ENCODE results near the gene AKAP8. TPM values are rescaled to one million over a fixed set of nuclear protein-coding genes. Genes with fewer than 3 reads are reported as not detected.

Gene AKAP8
- total RNA-seq, 1 experiment from 2014 or later, result 53.5 TPM

DNA sequence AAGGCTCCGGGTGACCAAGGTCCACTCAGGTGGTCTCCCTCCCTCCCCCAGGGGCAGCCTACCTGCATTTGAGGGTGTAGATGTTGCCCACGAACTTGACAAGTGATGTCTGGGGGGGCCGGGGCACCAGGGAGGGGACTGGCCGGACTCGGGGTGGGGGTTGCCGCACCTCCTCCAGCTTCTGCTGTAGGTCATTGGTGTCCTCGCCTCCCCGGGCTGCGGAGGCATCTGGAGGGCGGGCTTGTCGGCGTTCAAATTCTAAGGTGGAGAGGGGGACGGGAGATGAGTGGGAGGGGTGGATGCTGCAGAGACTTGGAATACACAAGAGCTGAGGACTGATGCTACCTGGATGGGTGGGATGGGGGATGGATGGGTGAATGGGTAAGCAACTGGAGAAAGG, 44.5 kb upstream of the AKAP8 start:
- Histone ChIP-seq H3K9me3 (no peaks in the 10 kb centered on the region), H3K27me3 (replicated peaks; ENCODE audit: control insufficient read depth, insufficient read depth, low read length) (no peaks in the 10 kb centered on the region), H3K36me3 (ENCODE audit: control insufficient read depth, insufficient read depth, low read length) (peaks cover 3% of the 10 kb centered on the region), H3K4me1 (no peaks in the 10 kb centered on the region), H3K4me3 (ENCODE audit: low read depth, low read length) (no peak overlapping the region)
- no peaks in the 10 kb centered on the region for H3K9me3 Mint-ChIP-seq (ENCODE audit: unreplicated experiment)
- no peak for DNase-seq
- H3K36me3 Mint-ChIP-seq (ENCODE audit: insufficient read depth, unreplicated experiment), result peaks cover 41% of the 10 kb centered on the region
- intact Hi-C loops (cut with micrococcal nuclease; ENCODE audit: unreplicated experiment), result no loop called here
- no peak overlapping the region for H3K4me3 Mint-ChIP-seq (ENCODE audit: unreplicated experiment)
- TF ChIP-seq, protein P1, sequence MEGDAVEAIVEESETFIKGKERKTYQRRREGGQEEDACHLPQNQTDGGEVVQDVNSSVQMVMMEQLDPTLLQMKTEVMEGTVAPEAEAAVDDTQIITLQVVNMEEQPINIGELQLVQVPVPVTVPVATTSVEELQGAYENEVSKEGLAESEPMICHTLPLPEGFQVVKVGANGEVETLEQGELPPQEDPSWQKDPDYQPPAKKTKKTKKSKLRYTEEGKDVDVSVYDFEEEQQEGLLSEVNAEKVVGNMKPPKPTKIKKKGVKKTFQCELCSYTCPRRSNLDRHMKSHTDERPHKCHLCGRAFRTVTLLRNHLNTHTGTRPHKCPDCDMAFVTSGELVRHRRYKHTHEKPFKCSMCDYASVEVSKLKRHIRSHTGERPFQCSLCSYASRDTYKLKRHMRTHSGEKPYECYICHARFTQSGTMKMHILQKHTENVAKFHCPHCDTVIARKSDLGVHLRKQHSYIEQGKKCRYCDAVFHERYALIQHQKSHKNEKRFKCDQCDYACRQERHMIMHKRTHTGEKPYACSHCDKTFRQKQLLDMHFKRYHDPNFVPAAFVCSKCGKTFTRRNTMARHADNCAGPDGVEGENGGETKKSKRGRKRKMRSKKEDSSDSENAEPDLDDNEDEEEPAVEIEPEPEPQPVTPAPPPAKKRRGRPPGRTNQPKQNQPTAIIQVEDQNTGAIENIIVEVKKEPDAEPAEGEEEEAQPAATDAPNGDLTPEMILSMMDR (IDR thresholded peaks at IDR 0.05; ENCODE audit: insufficient read depth in 1 of 2, low read depth in 1 of 2, low read length in 1 of 2, severe bottlenecking in 1 of 2, unreplicated experiment in 1 of 2), result no peak
- ChIA-PET CTCF (no interaction called here), POLR2A (interaction anchor here (0.6 kb wide), 1 partner anchor 9 kb away, joined by 3 read pairs; no protein-coding TSS in a partner anchor)
- BruUV-seq (replicated peaks), result no TSS peak
- no peak overlapping the region for H3K27ac Mint-ChIP-seq (ENCODE audit: unreplicated experiment)
- no peaks in the 10 kb centered on the region for H3K4me1 Mint-ChIP-seq (ENCODE audit: low read depth, unreplicated experiment)
- no peaks in the 10 kb centered on the region for H3K27me3 Mint-ChIP-seq (ENCODE audit: insufficient read depth, unreplicated experiment)

DNA sequence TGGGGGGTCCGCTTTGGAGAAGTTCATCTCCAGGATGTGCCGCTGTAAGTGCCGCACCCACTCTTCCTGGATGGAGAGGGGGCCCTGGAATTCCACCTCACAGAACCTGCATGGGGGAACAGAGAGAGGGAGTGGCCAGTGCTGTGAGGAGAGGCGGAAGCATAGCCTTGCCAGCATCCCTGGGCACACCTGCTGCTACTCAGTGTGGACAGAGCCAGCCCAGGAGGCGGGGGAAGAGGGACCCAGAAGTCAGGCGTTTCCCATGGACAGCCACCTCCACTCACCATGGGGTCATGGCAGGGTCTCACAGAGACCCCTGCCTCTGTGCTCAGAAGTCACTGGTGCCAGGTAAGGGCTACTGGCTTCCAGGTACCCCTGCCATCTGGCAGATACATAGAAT, 43.5 kb upstream of the AKAP8 start:
- H3K9me3 Mint-ChIP-seq (ENCODE audit: unreplicated experiment), result no peaks in the 10 kb centered on the region
- H3K9me3 ChIP-seq, result no peaks in the 10 kb centered on the region
- H3K4me1 ChIP-seq, result no peaks in the 10 kb centered on the region
- no peak overlapping the region for H3K4me3 ChIP-seq (ENCODE audit: low read depth, low read length)
- H3K27me3 ChIP-seq (replicated peaks; ENCODE audit: control insufficient read depth, insufficient read depth, low read length), result no peaks in the 10 kb centered on the region
- peaks cover 2% of the 10 kb centered on the region for H3K4me1 Mint-ChIP-seq (ENCODE audit: low read depth, unreplicated experiment)
- no peak overlapping the region for H3K4me3 Mint-ChIP-seq (ENCODE audit: unreplicated experiment)
- H3K27me3 Mint-ChIP-seq (ENCODE audit: insufficient read depth, unreplicated experiment), result no peaks in the 10 kb centered on the region
- DNase-seq, result no peak
- H3K36me3 ChIP-seq (ENCODE audit: control insufficient read depth, insufficient read depth, low read length), result peaks cover 3% of the 10 kb centered on the region
- CTCF ChIA-PET, result no interaction called here
- TF ChIP-seq, protein P1 (IDR thresholded peaks at IDR 0.05; ENCODE audit: insufficient read depth in 1 of 2, low read depth in 1 of 2, low read length in 1 of 2, severe bottlenecking in 1 of 2, unreplicated experiment in 1 of 2), result no peak
- POLR2A ChIA-PET, result no interaction called here
- H3K36me3 Mint-ChIP-seq (ENCODE audit: insufficient read depth, unreplicated experiment), result peaks cover 51% of the 10 kb centered on the region
- BruUV-seq (replicated peaks), result no TSS peak
- intact Hi-C loops (cut with micrococcal nuclease; ENCODE audit: unreplicated experiment), result no loop called here
- no peak overlapping the region for H3K27ac Mint-ChIP-seq (ENCODE audit: unreplicated experiment)

DNA sequence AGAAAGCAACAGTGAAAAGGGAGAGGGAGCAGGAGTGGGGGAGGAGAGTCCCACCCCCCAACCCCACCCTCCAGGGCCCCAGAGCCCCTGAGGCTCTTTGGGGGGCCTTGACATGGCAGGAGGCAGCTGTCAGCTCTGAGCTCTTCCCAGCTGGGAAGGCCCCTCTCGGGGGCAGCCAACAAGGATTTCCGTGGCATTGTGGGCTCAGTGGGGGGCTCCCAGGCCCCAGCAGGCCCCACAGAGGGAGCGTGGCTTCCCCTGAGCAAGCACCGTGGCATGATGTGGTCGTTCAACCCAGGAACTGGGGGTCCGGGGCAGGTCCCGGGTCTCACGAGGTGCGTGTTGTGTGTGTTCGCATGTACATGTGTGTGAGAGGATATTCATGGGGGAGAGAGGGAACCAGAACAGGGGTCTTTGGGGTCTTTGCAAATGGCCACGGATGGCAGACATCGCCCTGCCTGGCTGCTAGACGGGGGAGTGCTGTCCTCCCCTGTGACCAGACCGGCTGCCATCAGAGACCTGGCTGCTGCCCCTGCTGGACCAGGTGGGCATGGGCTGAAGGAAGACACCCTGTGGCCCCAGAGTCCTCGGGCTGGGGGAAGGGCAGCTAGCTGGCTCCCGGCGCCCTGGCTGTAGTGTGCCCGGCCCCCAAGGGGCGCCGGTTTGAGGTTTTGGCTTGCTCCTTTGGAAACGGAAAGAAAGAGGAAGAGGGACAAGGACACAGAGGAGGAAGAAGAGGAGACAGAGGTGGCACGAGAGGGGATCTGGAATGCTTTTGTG, 42.9 kb upstream of the AKAP8 start:
- intact Hi-C loops (cut with micrococcal nuclease; ENCODE audit: unreplicated experiment), result no loop called here

More for the DNA sequence above, 42.9 kb upstream of the AKAP8 start:
- peaks cover 56% of the 10 kb centered on the region for H3K36me3 Mint-ChIP-seq (ENCODE audit: insufficient read depth, unreplicated experiment)
- Histone ChIP-seq H3K4me3 (ENCODE audit: low read depth, low read length) (no peak overlapping the region), H3K4me1 (no peaks in the 10 kb centered on the region; the same call in 1 of the 2 replicates), H3K27me3 (replicated peaks; ENCODE audit: control insufficient read depth, insufficient read depth, low read length) (no peaks in the 10 kb centered on the region), H3K36me3 (ENCODE audit: control insufficient read depth, insufficient read depth, low read length) (peaks cover 3% of the 10 kb centered on the region), H3K9me3 (no peaks in the 10 kb centered on the region)
- BruUV-seq (replicated peaks), result no TSS peak
- no peak for DNase-seq
- no peaks in the 10 kb centered on the region for H3K9me3 Mint-ChIP-seq (ENCODE audit: unreplicated experiment)
- no peak overlapping the region for H3K27ac Mint-ChIP-seq (ENCODE audit: unreplicated experiment)
- POLR2A ChIA-PET, result no interaction called here
- CTCF ChIA-PET, result no interaction called here
- no peak overlapping the region for H3K4me3 Mint-ChIP-seq (ENCODE audit: unreplicated experiment)
- peaks cover 6% of the 10 kb centered on the region for H3K4me1 Mint-ChIP-seq (ENCODE audit: low read depth, unreplicated experiment)
- H3K27me3 Mint-ChIP-seq (ENCODE audit: insufficient read depth, unreplicated experiment), result no peaks in the 10 kb centered on the region
- TF ChIP-seq, protein P1 (IDR thresholded peaks at IDR 0.05; ENCODE audit: insufficient read depth in 1 of 2, low read depth in 1 of 2, low read length in 1 of 2, severe bottlenecking in 1 of 2, unreplicated experiment in 1 of 2), result no peak

All from Caco-2 (cell line).